GM21529 (cell line): ENCODE data around the gene UBXN10.

Experiments
- ATAC-seq: cut with Tn5 transposase; IDR thresholded peaks from one replicate; pipeline ENCODE4 v1.9.1; 2021; ENCODE audit not compliant: unreplicated experiment

Gene UBXN10

DNA sequence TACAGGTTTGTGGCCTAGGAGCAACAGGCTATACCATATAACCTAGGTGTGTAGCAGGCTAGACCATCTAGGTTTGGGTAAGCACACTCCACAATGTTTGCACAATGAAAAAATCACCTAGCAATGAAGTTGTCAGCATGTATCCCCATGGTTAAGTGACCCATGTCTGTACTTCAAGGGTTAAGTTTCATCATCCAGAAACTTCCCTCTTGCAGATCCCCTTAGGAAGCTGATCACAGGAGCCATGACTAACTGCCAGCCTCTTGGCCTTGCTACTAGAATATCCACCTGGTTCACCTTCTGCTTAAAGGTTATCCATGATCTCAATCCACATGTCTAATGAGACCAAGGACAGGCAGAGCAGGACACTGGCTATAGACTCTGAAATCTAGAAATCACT is 3.5 kb upstream of the UBXN10 start:
- ATAC-seq = no peak

DNA sequence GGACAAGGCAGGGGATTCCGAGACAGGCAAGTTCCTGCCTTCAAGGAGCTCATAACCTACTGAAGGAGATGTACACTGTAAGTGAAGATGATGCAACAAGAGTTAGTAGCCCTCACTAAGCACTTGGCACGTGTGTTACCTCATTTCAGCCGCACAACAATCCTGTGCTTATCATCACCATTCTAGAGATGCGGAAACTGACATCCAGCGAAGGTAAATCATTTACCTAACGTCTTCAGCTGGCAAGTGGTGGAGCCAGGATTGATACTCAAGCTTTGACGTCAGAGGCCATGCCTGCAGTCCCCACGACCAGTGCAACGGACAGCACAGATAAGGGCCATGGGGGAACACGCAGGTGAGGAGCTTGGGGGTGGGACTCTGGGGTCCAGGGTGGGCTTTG is 2.9 kb upstream of the UBXN10 start:
- no peak for ATAC-seq

DNA sequence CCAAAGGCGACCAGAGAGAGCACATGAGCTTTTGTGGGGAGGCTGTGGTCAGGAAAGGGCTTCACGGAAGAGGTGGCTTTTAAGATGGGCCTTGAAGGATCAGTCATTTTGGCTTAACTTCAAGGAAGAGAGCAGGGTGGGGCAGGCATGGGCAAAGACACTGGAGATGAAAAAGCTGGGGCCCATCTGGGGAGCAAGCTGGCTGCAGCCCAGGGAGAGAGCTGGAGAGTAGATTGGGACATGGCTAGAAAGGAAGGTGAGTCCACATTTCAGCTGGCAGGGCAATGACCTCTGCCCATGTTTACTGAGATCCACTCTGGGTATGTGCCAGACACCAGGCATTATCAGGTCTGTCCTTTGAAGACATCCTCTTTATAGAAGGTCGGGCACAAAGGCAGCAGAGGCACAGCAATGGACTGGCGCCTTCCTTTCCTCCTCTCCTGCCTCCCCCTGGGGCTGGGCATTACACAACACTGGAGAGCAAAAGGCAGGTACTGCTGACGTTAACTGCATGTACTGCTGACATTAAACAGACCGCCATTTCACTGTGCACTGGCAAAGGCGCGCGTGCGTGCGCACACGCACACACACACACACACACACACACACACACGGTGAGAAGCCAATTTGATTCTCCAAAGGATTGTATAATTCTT is 2.2 kb upstream of the UBXN10 start:
- no peak for ATAC-seq

DNA sequence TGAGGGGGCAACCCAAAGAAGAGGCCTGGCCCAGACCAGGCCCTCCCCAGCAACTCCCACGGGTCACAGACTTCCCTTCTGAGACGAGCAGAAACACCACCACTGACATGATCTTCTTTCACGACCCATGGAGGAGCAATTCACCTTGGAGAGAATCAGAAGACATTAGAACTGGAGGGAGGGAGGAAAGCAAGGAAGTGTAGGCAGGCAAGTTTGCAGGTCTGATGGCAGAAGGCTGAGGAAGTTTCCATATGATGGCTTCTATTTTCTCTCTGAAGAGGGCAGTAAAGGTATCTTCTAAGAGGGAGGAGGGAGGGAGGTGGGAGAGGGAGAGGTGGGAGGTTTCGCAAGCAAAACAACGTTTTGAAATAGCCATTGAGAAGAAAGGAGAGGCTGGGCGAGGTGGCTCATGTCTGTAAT is 1.4 kb upstream of the UBXN10 start:
- no peak for ATAC-seq

DNA sequence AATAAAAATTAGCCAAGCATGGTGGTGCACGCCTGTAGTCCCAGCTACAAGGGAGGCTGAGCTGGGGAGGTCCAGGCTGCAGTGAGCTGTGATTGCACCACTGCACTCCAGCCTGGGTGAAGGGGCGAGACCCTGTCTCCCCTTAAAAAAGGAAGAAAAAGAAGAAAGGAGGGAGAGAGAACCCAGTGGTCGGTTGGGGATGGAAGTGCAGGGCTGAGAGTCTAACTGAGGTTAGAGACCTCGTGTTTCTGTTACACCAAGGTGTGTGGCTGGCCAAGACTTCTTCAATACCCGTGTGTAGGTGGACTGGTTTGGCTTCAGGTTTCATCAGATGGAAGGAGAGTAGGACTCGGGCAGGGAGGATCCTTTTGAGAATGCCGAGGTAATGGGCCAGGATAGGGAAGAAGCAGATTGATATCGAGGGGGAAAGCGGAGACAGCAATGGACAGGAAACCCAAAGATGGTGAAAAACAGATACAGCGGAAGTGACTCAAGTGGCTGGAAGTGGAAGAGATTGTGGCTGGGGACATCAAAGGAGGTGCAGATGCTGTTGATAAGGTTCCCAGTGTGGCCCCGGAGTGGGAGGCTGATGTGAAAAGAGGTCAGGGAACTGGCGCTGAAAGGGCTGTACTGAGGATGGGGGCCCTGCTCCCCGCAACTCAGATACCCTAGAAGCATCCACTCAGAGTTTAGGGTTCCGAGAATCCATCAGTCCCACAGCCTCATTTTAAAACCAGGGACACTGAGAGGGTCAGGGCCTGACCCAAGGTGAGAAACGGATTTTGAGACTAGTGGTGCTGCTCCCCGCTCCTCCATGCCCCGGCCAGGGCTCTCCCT is 681 bp upstream of the UBXN10 start:
- ATAC-seq = no peak

DNA sequence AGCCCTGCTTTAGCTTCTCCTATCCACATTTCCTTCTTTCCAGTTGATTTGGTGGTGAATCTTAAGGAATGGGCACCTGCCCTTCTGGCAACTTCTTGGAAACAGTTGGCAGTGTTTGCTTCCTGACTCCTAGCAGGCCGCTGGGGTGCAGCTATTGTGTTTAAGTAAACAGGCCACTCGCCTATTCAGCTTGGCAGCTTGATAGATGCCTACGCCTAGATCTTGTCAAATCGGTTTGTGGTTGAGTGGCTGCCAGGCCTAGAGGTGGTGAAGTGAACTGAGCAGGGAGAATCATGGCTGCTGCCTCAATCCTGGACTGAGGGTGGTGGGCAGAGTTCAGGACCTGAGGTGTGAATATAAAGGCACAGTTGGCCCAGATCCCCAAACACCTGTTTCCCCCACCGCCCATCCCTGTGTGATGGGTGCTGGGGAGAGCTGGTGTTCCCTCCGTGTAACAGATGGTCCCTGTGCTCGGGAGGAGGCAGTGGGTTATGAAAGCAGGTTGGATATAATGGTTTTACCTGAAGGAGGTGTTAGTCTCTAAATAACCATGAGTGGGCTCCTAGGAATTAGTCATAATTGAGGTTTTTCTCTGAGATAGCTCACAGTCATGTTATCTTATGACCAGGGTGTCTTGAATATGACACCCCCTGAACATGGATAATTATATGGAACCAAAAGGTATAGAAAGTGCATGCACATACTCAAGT is 1.4 kb downstream of the UBXN10 start:
- no peak for ATAC-seq

DNA sequence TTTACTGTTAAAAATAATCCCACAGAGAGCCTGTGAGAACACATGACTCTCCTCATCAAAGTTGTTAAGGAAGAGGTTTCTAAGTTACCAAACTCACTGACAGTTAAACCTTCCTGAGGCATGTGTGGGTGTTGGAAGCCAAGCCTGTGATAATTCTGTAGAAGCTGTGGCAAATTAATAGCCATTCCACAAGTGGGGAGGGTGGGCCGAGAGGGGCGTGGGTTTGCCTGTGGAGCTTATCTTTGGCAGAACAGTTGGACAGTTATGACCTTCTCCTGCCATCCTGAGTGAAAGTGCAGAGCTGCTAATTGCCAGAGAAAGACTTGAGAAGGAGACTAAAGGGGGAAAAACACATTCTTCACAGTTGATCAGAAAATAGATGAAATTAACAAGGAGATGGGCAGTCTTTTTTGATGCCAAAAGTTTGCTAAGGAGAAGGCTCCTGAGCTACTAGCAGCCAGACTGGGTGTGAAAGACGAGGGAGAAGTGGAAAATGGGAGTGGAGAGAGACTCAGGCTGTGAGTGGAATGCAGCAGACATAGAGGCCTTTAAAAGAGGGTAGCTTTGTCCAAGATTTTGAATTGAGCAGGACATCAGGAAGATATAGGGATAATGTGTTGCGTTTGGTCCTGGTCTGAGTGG is 2.0 kb downstream of the UBXN10 start:
- no peak for ATAC-seq

DNA sequence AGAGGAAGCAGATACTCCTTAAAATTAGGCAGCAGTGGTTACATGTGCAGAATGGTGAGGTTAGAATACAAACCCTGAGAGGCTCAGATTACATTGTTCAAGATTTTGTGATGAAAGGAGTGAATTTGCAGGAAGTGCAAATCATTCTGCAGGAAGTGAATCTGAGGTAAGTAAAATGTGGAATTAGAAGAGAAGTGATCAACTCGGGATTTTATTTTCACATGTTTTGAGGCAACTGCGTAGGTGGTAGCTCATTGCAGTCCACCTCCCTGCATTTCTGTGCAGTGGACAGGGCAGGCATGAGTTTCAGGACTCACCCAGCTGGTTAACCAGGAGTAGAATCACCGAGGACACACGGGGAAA is 2.5 kb downstream of the UBXN10 start:
- no peak for ATAC-seq

DNA sequence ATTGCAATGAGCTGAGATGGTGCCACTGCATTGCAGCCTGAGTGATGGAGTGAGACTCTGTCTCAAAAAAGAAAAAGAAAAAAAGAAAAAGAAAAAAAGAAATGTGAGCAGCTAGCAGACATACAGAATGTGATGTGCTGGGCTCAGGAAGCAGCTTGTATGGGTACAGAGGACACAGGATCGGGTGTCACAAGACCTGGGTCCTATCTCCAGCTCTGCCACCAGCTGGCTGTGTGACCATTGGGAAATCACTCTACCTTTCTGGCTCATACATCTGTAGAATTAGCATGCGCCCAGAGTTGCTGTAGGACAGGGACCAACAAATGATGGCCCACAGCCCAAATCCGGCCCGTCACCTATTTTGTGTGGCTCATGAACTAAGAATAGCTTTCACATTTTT is 3.8 kb downstream of the UBXN10 start:
- ATAC-seq = no peak

DNA sequence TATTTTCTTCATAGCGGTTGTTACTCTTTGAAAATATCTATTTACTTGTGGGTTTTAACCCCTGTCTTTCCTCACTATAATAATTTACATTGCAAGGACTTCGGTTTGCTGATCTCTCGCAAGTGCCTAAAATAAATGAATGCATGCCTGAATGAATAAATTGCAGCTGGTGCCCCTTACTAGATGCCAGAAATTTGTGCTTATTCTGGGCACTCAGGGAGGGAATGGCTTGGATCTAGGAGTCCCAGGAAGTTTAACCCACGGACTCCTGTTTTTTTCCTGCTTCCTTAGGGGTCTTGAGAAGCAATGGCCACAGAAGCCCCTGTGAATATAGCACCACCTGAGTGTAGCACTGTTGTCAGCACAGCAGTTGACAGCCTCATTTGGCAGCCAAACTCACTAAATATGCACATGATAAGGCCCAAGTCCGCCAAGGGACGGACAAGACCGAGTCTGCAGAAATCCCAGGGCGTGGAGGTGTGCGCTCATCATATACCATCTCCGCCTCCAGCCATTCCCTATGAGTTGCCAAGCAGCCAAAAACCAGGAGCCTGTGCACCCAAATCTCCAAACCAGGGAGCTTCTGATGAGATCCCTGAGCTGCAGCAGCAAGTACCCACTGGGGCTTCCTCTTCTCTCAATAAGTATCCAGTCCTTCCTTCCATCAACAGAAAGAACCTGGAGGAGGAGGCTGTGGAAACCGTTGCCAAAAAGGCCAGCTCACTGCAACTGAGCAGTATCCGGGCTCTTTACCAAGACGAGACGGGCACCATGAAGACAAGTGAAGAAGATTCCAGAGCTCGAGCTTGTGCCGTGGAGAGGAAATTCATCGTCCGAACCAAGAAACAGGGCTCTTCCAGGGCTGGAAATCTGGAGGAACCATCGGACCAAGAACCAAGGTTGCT is 4.6 kb downstream of the UBXN10 start:
- no peak for ATAC-seq

DNA sequence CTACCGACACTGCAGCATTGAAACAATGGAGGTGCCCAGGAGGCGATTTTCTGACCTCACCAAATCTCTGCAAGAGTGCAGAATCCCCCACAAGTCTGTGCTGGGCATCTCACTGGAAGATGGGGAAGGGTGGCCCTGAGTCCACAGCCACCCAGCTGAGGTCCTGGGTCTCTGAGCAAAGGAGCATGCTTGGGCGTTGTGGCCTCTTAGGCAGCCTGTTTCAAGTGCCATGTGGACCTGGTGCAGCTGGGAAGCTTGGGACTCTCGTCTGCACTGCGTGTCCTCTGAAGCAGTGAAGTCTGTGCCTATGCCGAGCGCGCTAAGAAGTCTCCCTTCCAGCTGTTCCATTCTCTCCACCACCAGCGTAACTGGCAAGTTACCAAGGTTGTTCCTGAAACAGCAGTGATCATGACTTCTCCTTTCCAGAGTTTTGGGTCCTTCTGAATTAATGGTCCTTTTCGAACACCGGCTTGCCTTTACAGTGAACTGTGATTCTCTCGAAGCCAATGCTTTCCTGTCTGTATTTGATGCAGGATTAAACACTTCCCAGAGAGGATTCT is 5.5 kb downstream of the UBXN10 start:
- ATAC-seq = no peak

DNA sequence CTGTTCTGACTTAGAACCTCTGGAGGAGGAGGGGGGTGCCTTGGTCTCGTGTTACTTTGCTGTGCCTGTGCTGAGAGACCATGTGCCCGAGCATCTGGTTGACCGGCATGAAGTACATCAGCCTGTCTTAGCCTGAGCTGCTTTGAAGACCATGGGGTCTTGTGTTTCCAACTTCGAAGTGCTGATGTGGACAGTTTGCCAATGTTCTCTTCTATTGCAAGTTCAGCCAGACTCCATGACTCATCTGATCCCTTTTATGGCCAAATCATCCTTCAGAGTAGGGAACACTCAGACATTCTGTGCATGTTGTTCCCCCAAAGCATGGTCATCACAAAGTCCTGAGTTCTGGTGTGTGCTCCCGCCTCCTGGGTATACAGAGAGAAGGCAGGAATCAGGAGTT is 6.5 kb downstream of the UBXN10 start:
- ATAC-seq = no peak

DNA sequence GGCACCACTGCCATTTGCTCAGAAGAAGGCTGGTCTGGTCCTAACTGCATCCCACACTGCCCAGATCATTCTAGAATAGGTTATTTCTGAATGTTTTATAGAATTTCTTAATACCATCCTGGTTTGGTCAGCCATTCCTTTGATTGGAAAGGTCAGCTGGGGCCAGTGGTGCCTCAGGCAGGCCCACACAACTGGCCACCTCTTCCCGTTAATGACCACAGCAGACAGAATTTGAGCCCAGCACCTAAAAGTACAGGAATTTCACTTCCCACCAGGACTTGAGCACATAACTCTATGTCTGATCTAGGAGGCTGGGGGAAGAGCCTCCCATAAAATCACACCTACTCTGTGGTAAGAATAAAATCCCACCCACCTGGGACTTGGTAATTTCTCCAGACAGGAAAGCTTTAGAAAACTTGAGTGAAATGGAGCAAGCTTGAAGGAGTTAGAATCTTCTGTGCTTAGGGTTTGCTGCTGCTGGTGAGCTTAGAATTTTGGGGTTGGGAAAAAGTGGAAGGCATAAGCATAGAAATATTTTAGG is 7.0 kb downstream of the UBXN10 start:
- no peak for ATAC-seq

DNA sequence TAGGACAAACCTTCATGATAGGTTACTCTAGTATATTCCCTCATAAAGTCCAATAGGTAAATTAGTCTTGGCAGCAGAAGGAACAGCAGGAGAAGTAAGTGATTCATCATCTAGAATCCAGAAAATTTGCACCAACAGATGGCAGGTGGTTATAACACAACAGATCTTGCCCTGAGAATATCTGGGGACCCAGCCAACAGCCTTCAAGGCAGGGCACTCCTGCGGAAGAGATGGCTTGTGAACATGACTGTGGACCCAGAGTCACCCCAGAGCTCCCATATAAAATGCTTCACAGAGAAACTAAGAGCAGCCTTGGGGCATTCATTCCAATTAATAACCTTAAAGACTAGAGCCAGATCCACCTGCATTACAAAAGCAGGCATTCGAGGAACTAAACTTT is 8.3 kb downstream of the UBXN10 start:
- ATAC-seq = no peak

DNA sequence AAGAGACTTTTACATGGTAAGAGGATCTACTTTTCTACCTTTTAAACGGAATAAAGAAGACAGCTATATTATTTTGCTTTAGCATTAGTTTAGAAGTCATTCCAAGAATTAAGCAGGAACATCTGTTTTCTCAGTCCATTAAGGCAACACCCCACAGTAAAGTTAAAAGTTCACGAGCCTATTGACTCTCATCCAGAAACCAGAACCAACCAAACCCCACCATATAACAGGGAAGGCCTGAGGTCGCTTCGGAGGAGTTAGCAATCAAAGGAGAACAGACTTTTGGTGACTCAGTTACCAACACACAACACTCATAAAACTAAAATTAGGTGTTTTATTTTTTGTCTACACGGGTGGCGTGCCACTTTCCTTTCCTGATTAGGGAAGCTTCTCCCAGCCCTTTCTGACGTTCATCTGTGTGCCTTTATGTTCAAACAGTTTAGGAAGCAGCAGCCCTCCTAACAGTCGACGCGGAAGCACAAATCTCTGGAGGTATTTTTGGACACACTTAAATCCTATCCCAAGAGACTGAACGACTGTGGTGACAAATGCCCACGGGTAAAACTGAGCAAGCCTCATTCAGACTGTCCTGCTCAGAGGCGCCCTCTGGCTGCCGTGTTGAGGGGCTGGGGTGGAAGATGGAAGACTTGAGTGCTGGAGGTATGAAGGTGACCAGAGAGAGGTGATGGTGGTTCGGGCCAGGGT is 9.0 kb downstream of the UBXN10 start:
- ATAC-seq = no peak

DNA sequence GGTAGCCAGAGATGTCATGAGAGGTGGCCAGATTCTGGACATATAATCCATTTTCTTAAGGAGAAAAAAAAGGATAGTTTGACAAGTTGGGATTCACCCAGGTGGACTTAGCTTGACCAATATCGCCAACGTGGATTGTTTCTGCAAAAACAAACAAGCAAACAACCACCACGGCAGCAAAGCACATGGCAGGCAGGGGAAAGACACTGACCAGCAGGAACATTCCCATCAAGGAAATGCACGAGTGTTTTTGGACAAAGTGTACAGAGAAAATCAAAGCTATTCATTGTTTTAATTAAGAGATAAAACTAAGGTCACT is 9.5 kb downstream of the UBXN10 start:
- no peak for ATAC-seq

DNA sequence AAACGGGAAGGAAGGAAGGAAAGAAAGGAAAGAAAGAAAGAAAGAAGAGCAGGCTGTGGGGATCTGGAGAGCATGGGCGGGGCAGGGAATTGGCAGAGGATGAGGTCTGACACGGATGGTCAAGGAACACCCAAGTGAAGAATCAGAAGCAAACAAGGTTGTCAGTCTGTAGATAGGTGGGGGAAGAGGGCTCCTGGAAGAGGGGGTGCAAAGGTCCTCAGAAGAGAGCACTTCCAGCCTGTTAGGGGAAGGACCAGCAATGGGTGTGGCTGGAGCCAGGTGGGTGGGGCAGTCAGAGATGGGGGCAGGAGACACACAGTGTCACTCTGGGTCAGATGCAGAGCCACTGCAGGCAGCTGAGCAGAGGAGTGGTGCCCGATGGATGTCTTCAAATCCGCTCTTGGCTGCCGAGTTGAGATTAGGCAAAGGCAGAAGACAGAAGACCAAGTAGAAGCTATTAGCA is 11.5 kb downstream of the UBXN10 start:
- ATAC-seq = no peak

DNA sequence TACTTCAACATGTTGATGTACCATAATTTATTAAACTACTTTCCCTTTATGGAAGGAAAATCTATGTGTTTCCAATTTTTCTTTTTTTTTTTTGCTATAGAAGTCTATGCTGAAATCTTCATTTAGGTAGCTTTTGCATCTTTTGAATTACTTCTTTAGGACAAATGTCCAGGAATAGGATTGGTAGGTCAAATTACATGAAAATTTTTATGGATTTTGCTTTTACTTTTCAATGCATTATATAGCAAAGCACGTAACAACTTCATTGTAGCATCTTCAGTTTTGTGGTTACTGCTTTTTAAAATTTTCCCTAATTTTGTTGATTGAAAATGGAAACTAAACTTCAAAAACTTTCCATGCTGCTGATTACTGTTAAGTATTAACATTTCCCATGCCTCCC is 12.4 kb downstream of the UBXN10 start:
- ATAC-seq = no peak

DNA sequence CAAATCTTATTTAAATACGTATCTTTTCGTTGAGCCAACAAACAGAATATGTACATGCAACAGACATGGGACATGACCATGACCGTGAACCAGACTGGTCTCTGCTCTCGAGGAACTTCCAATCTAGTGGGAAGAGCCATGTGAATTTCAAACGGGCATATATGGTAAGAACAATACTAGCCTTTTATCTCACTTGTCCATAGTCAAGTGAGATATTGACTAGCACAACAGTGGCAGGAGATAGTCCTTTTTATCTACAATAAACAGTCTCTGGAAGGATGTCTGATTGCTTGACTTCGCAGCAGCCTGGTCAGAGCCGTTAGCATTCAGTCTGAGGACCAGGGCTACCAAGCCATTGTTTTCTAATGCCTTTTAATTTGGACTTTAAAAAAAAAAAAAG is 13.0 kb downstream of the UBXN10 start:
- ATAC-seq = no peak
